BJ (cell line): Measurements from ENCODE around the gene PLPP7. TPM values are rescaled to one million over a fixed set of nuclear protein-coding genes. Genes with fewer than 3 reads are reported as not detected.
"Not testable (repeated sequence)": the region's sequence is repeated elsewhere in the genome, so short reads cannot be mapped to it uniquely, and the experiment has no call there.

Experiments used
- CTCF ChIA-PET: fragments of 350-600 bp; formaldehyde crosslinking; extraction: SDS; loops from one replicate; lab custom pipeline; 2021; ENCODE audit warnings: antibody characterized with exemption, inconsistent platforms; lab: Yijun Ruan, JAX
- POLR2A ChIA-PET: fragments of 300-600 bp; sonication (Branson Sonifier 250); formaldehyde crosslinking; extraction: SDS; loops from one replicate; lab custom pipeline; 2021; ENCODE audit warnings: antibody characterized with exemption; lab: Charles Lee
- DNase-seq: peaks from one replicate; pipeline ENCODE4 v3.0.0-alpha.2; 2011; ENCODE audit warnings: low read depth
- H3K27me3 ChIP-seq: 2 replicates; pipeline ENCODE4 v1.6.0; 2011; ENCODE audit warnings: low read length; ENCODE audit not compliant: control insufficient read depth, insufficient read depth
- H3K36me3 ChIP-seq: 2 replicates; pipeline ENCODE4 v1.5.1; 2011; ENCODE audit warnings: low read length; ENCODE audit not compliant: control insufficient read depth, insufficient read depth
- H3K4me3 ChIP-seq: 2 replicates; pipeline ENCODE4 v1.5.1; 2011; ENCODE audit warnings: low read depth, mild to moderate bottlenecking, control low read depth, low read length
- polyA plus RNA-seq: library from polyadenylated mRNA; depleted of rRNA; stranded (reverse); fragments of >200 nt; gene quantifications from 2 replicates; pipeline ENCODE4 v1.2.3, GENCODE V29; 2011
- TF ChIP-seq, protein P1 (sequence below): IDR thresholded peaks from 2 replicates; pipeline ENCODE4 v1.5.1; 2011; ENCODE audit warnings: low read depth, mild to moderate bottlenecking, control low read depth, inconsistent platforms, low read length, moderate library complexity; ENCODE audit not compliant: insufficient read depth

PLPP7 gene
- polyA plus RNA-seq, 1 experiment: 3.9 TPM

DNA sequence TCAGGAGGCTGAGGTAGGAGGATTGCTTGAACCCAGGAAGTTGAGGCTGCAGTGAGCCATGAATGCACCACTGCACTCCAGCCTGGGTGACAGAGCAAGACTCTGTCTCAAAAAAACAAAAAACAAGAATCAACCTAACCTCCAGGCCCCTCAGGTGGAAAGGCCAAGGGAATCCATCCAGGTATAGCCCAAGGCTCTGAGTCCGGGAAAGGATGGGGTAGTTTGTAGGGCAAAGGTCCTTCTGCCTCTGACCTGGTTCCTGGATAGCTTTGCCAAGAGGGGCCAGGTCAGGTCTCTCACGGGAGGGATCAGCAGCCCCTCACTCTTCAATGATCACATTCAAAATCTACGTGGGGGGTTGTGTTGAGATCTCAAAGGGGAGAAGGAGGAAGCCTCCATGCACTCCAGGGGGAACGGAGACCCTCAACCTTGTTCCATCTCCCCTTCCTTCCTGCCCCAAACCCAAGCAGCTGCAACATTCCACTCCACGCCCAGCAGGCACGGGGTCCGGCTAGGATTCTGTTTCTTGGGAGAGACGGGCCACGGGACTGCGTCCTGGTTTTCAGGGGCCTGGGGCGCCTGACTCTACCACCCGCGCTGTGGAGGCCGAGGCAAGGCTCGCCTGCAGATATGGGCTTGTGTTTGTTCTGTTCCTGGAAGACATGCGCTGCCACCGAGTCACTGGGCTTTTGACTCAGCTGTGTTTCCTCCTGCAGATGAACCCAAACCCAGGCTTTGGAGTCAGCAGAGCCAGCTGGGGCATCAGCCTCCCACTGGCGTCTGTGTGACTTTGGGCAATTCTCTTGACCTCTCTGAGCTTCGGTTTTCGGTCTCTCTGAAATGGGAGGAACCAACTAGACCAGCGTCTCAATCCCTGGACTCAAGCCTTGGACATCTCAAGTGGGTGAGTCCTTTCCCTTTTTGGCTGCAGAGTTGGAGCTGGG is 35.5 kb downstream of the PLPP7 start:
- H3K4me3 ChIP-seq: no peak overlapping the region
- TF ChIP-seq, protein P1, sequence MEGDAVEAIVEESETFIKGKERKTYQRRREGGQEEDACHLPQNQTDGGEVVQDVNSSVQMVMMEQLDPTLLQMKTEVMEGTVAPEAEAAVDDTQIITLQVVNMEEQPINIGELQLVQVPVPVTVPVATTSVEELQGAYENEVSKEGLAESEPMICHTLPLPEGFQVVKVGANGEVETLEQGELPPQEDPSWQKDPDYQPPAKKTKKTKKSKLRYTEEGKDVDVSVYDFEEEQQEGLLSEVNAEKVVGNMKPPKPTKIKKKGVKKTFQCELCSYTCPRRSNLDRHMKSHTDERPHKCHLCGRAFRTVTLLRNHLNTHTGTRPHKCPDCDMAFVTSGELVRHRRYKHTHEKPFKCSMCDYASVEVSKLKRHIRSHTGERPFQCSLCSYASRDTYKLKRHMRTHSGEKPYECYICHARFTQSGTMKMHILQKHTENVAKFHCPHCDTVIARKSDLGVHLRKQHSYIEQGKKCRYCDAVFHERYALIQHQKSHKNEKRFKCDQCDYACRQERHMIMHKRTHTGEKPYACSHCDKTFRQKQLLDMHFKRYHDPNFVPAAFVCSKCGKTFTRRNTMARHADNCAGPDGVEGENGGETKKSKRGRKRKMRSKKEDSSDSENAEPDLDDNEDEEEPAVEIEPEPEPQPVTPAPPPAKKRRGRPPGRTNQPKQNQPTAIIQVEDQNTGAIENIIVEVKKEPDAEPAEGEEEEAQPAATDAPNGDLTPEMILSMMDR: no peak
- no peak for DNase-seq
- H3K27me3 ChIP-seq: peaks cover 6% of the 10 kb centered on the region
- H3K36me3 ChIP-seq: no peaks in the 10 kb centered on the region
- ChIA-PET POLR2A (no interaction called here), CTCF (interaction anchor here (0.6 to 15.0 kb wide), 6 partner anchors 10 to 623 kb away, joined by 3 to 259 read pairs (median 4); partner anchors contain the start of gene NUP214)

DNA sequence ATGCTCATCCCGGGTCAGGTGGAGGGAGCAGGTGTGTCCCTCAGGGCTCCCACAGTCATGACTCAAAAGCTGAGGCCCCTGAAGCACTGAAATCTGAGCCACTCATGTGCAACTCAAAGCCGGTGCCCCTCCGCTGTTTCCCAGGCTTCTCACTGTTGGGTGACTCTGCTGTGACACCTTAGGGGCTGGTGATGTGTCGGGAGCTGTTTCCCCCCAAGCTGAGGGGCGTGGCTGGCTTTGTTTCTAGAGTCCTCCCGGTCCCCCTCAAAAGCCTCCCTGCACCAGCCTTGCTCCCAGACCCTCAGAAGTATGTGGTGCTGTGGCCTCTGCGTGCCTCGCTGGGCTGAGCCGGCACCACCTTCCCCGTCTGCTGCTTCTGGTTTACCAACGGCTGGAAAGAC is 39.7 kb downstream of the PLPP7 start:
- Histone ChIP-seq H3K36me3 (no peaks in the 10 kb centered on the region), H3K27me3 (peaks cover 3% of the 10 kb centered on the region), H3K4me3 (no peak overlapping the region)
- CTCF ChIA-PET: interaction anchor here (15.0 kb wide), 1 partner anchor 149 kb away, joined by 259 read pairs; no protein-coding TSS in a partner anchor
- POLR2A ChIA-PET: no interaction called here
- no peak for DNase-seq
- TF ChIP-seq, protein P1: no peak

DNA sequence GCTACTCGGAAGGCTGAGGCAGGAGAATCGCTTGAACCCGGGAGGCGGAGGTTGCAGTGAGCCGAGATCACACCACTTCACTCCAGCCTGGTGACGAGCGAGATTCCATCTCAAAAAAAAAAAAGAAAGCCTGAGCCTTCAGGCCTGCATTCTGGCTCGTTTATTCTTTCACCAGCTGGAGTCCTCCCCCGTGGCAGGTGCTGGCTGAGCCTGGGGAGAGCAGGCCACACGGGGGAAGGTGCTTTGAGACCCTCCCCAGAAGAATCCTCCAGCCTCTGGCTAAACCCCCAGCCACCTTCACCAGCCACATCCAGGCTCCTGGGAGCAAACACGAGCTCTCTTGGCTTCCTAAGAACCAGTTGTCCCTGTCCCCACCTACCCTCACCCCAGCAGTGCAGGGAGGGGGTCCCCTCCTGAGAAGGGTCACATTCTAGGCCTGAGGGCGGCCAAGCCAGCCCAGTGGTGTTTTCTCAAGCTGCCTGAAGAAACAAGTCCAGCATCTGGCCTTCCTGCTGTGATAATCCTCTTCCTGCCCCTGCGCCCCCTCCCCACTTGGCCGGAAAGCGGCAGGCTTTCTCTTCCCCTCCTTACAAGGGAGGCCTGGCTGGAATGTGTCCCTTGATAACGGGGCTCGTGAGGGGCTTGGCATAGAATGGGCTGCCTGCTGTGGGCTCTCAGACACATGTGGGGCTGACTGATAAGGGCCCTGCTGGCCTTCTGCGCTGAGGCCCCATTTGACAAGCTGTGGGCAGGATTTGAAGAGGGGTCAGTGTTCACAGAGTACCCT is 41.5 kb downstream of the PLPP7 start:
- TF ChIP-seq, protein P1: no peak
- ChIA-PET POLR2A (no interaction called here), CTCF (interaction anchor here (1.2 to 15.0 kb wide), 4 partner anchors 10 to 151 kb away, joined by 3 to 259 read pairs (median 3); no protein-coding TSS in a partner anchor)
- H3K4me3 ChIP-seq: no peak overlapping the region
- DNase-seq: no peak
- H3K36me3 ChIP-seq: no peaks in the 10 kb centered on the region
- H3K27me3 ChIP-seq: peaks cover 3% of the 10 kb centered on the region

DNA sequence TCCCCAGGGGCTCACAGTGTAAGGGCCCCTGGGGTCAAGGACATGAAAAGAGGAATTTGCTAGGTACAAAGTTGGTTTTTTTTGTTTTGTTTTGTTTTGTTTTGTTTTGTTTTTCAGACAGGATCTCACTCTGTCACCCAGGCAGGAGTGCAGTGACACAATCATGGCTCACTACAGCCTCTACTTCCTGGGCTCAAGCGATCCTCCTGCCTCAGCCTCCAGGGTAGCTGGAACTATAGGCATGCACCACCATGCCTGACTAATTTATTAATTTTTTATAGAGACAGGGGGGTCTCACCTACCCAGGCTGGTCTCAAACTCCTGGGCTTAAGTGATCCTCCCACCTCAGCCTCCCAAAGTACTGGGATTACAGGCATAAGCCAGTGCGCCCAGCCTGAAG is 42.5 kb downstream of the PLPP7 start:
- CTCF ChIA-PET: interaction anchor here (1.3 to 15.0 kb wide), 3 partner anchors 26 to 276 kb away, joined by 3 to 259 read pairs (median 61); no protein-coding TSS in a partner anchor
- H3K36me3 ChIP-seq, H3K27me3 ChIP-seq, H3K4me3 ChIP-seq, DNase-seq, POLR2A ChIA-PET: not testable (repeated sequence)

DNA sequence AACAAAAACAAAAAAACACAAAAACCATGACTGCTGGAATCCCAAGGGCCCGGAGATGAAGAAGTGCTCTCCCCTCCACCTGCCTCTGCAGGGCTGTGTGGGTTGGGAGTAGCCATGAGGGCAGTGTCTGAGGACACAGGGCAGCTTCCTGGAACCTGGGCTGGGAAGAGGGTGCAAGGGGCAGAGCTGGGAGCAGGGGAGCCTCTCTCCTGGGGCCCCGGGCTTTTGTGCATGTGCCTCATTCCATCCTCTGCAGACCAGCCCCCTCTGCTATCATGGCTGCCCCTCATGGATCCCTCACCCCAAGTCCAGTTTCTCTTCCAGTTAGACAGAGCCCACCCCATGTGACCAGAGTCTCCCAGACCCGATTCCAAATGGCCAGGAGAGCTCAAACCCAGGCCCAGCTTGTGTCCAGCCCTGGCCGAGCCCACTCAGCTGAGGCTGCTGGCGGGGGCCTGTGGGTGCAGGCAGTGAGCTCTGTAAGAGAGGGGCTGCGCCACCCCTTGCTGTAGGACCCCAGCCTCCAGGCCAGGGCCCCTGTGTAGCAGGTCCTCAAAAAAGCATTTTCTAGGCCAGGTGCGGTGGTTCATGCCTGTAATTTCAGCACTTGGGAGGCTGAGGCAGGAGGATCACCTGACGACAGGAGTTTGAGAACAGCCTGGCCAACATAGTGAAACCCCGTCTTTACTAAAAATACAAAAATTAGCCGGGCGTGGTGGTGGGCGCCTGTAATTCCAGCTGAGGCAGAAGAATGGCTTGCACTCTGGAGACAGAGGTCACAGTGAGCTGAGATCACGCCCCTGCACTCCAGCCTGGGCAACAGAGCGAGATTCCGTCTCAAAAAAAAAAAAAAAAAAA is 44.5 kb downstream of the PLPP7 start:
- ChIA-PET CTCF (interaction anchor here (4.0 to 15.0 kb wide), 3 partner anchors 17 to 278 kb away, joined by 34 to 259 read pairs (median 61); no protein-coding TSS in a partner anchor), POLR2A (no interaction called here)
- Histone ChIP-seq H3K36me3 (no peaks in the 10 kb centered on the region), H3K27me3 (peaks cover 3% of the 10 kb centered on the region), H3K4me3 (no peak overlapping the region)
- TF ChIP-seq, protein P1: no peak
- DNase-seq: no peak
